IMR-90 (cell line): Measurements from ENCODE around the gene PLA2G2C. TPM values are rescaled to one million over a fixed set of nuclear protein-coding genes. Genes with fewer than 3 reads are reported as not detected.

Source experiments
- ATAC-seq: fragments of 200-7000 bp; cut with Tn5 transposase; 2 replicates; pipeline ENCODE4 v1.9.1; 2020; ENCODE audit warnings: low read depth, mild to moderate bottlenecking, moderate library complexity
- BruUV-seq: library from RNA; stranded (reverse); fragments of 400-500 nt; replicated peaks from 2 replicates; lab custom pipeline; 2021; lab: Mats Ljungman, UMichigan
- CTCF ChIA-PET: fragments of 300-600 bp; formaldehyde crosslinking; extraction: SDS; loops from one replicate; lab custom pipeline; 2021; ENCODE audit warnings: antibody characterized with exemption; lab: Yijun Ruan, JAX
- POLR2A ChIA-PET: fragments of 300-600 bp; sonication (Branson Sonifier 250); formaldehyde crosslinking; loops from one replicate; lab custom pipeline; 2022; ENCODE audit warnings: antibody characterized with exemption; ENCODE audit not compliant: unreplicated experiment; lab: Charles Lee
- DNase-seq: peaks from one replicate; pipeline ENCODE4 v3.0.0; 2013
- H2AFZ ChIP-seq: replicated peaks from 2 replicates; pipeline ENCODE3; 2013; ENCODE audit warnings: low read length, mild to moderate bottlenecking; ENCODE audit not compliant: poor library complexity
- H2AK5ac ChIP-seq: 2 replicates; pipeline ENCODE4 v1.6.1; 2013; ENCODE audit warnings: low read depth, low read length, inconsistent platforms
- H2AK9ac ChIP-seq: replicated peaks from 2 replicates; pipeline ENCODE3; 2013; ENCODE audit warnings: mild to moderate bottlenecking, low read depth, low read length, moderate library complexity; ENCODE audit not compliant: poor library complexity
- H2BK120ac ChIP-seq: 2 replicates; pipeline ENCODE4 v1.6.1; 2013; ENCODE audit warnings: low read depth, low read length, inconsistent platforms
- H2BK15ac ChIP-seq: 3 replicates; pipeline ENCODE4 v1.6.1; 2013; ENCODE audit warnings: low read depth, low read length, inconsistent platforms
- H2BK20ac ChIP-seq: 2 replicates; pipeline ENCODE4 v1.6.1; 2013; ENCODE audit warnings: low read depth, mild to moderate bottlenecking, inconsistent platforms, low read length, moderate library complexity
- H2BK5ac ChIP-seq: 2 replicates; pipeline ENCODE4 v1.6.1; 2013; ENCODE audit warnings: mild to moderate bottlenecking, low read depth, low read length, inconsistent platforms; ENCODE audit not compliant: poor library complexity, severe bottlenecking
- H3K14ac ChIP-seq: replicated peaks from 2 replicates; pipeline ENCODE4 v1.6.1; 2013; ENCODE audit warnings: low read depth, low read length, inconsistent platforms
- H3K18ac ChIP-seq: 2 replicates; pipeline ENCODE4 v1.6.1; 2013; ENCODE audit warnings: low read depth, low read length, control low read depth
- H3K23ac ChIP-seq: 2 replicates; pipeline ENCODE4 v1.6.1; 2013; ENCODE audit warnings: low read depth, low read length, inconsistent platforms
- H3K27ac ChIP-seq: 2 replicates; pipeline ENCODE4 v1.5.1; 2013; ENCODE audit warnings: mild to moderate bottlenecking, control low read depth, low read length; ENCODE audit not compliant: insufficient read depth
- H3K27me3 ChIP-seq: 2 replicates; pipeline ENCODE4 v1.6.1; 2013; ENCODE audit warnings: low read length; ENCODE audit not compliant: control insufficient read depth, insufficient read depth
- H3K36me3 ChIP-seq: 2 replicates; pipeline ENCODE4 v1.6.1; 2013; ENCODE audit warnings: low read length, mixed read lengths; ENCODE audit not compliant: control insufficient read depth, insufficient read depth
- H3K4ac ChIP-seq: 2 replicates; pipeline ENCODE4 v1.6.1; 2013; ENCODE audit warnings: low read depth, low read length, inconsistent platforms
- H3K4me1 ChIP-seq: 2 replicates; pipeline ENCODE4 v1.6.1; 2013; ENCODE audit warnings: low read length, mixed read lengths; ENCODE audit not compliant: control insufficient read depth, insufficient read depth
- H3K4me2 ChIP-seq: 2 replicates; pipeline ENCODE4 v1.6.1; 2013; ENCODE audit warnings: low read depth, mild to moderate bottlenecking, control low read depth, low read length, moderate library complexity
- H3K4me3 ChIP-seq: 2 replicates; pipeline ENCODE4 v1.5.1; 2013; ENCODE audit warnings: low read depth, mild to moderate bottlenecking, control low read depth, low read length, moderate library complexity; ENCODE audit not compliant: insufficient read depth
- H3K56ac ChIP-seq: 2 replicates; pipeline ENCODE4 v1.6.1; 2013; ENCODE audit warnings: low read length, inconsistent platforms; ENCODE audit not compliant: insufficient read depth; ENCODE audit errors: extremely low read depth
- H3K79me1 ChIP-seq, 2 experiments: 2 replicates each; pipeline ENCODE4 v1.6.1; 2013; ENCODE audit warnings: low read length in 2 of 2, inconsistent platforms in 1 of 2, low read depth in 1 of 2
- H3K9ac ChIP-seq: 2 replicates; pipeline ENCODE4 v1.6.1; 2013; ENCODE audit warnings: low read depth, low read length, control low read depth
- H3K9me1 ChIP-seq: 2 replicates; pipeline ENCODE4 v1.6.1; 2013; ENCODE audit warnings: low read length, inconsistent platforms; ENCODE audit not compliant: insufficient read depth
- H3K9me3 ChIP-seq: 2 replicates; pipeline ENCODE4 v1.6.1; 2013; ENCODE audit warnings: low read length; ENCODE audit not compliant: control insufficient read depth, insufficient read depth
- H4K20me1 ChIP-seq: 2 replicates; pipeline ENCODE4 v1.6.1; 2013; ENCODE audit warnings: low read length, inconsistent platforms; ENCODE audit not compliant: insufficient read depth
- H4K5ac ChIP-seq: 2 replicates; pipeline ENCODE4 v1.6.1; 2013; ENCODE audit warnings: mild to moderate bottlenecking, low read depth, low read length, control low read depth
- H4K8ac ChIP-seq, 2 experiments: 2 replicates each; pipeline ENCODE4 v1.6.1; 2013; ENCODE audit warnings: low read depth in 2 of 2, low read length in 2 of 2, control low read depth in 1 of 2, inconsistent platforms in 1 of 2
- H4K91ac ChIP-seq: 2 replicates; pipeline ENCODE4 v1.6.1; 2013; ENCODE audit warnings: low read depth, low read length, inconsistent platforms; ENCODE audit not compliant: insufficient read depth
- BHLHE40 ChIP-seq: fragments of 150-350 bp; IDR thresholded peaks from 2 replicates; pipeline ENCODE4 v1.6.1; 2016; ENCODE audit warnings: mild to moderate bottlenecking, low read depth, low read length
- CEBPB ChIP-seq: IDR thresholded peaks from 2 replicates; pipeline ENCODE4 v1.6.1; 2012; ENCODE audit warnings: low read depth, low read length, improper control_type of control experiment
- CHD1 ChIP-seq: IDR thresholded peaks from 2 replicates; pipeline ENCODE4 v1.6.1; 2012; ENCODE audit warnings: low read depth, low read length, improper control_type of control experiment
- CTCF ChIP-seq: conservative IDR thresholded peaks from 2 replicates; pipeline ENCODE4 v1.5.1; 2012; ENCODE audit warnings: mild to moderate bottlenecking, low read depth, low read length, improper control_type of control experiment
- ELK1 ChIP-seq: fragments of 150-350 bp; IDR thresholded peaks from 2 replicates; pipeline ENCODE4 v1.6.1; 2016; ENCODE audit warnings: low read depth, mild to moderate bottlenecking, low read length, moderate library complexity, borderline replicate concordance
- FOS ChIP-seq: fragments of 150-350 bp; IDR thresholded peaks from 2 replicates; pipeline ENCODE4 v1.6.1; 2016; ENCODE audit warnings: low read depth, low read length
- MAFK ChIP-seq: IDR thresholded peaks from 2 replicates; pipeline ENCODE4 v1.6.1; 2012; ENCODE audit warnings: low read depth, low read length, improper control_type of control experiment
- MAZ ChIP-seq: IDR thresholded peaks from 2 replicates; pipeline ENCODE4 v1.6.1; 2012; ENCODE audit warnings: low read depth, mild to moderate bottlenecking, low read length, improper control_type of control experiment, moderate library complexity, borderline replicate concordance
- MXI1 ChIP-seq: IDR thresholded peaks from 2 replicates; pipeline ENCODE4 v1.6.1; 2012; ENCODE audit warnings: low read depth, mild to moderate bottlenecking, low read length, moderate library complexity, borderline replicate concordance
- NFE2L2 ChIP-seq: fragments of 150-350 bp; IDR thresholded peaks from 2 replicates; pipeline ENCODE4 v1.6.1; 2016; ENCODE audit warnings: low read depth, mild to moderate bottlenecking, low read length
- POLR2A ChIP-seq: IDR thresholded peaks from 2 replicates; pipeline ENCODE4 v1.6.1; 2012; ENCODE audit warnings: mild to moderate bottlenecking, low read depth, low read length
- RAD21 ChIP-seq: IDR thresholded peaks from 2 replicates; pipeline ENCODE4 v1.6.1; 2012; ENCODE audit warnings: low read length, improper control_type of control experiment
- RCOR1 ChIP-seq: IDR thresholded peaks from 2 replicates; pipeline ENCODE4 v1.6.1; 2012; ENCODE audit warnings: mild to moderate bottlenecking, low read length, improper control_type of control experiment; ENCODE audit not compliant: insufficient replicate concordance
- RFX5 ChIP-seq: IDR thresholded peaks from 2 replicates; pipeline ENCODE4 v1.8.0; 2012; ENCODE audit warnings: low read depth, mild to moderate bottlenecking, low read length, moderate library complexity
- SMC3 ChIP-seq: fragments of 150-350 bp; IDR thresholded peaks from 2 replicates; pipeline ENCODE4 v1.6.1; 2016; ENCODE audit warnings: low read depth, mild to moderate bottlenecking, antibody characterized with exemption, low read length, moderate library complexity
- USF2 ChIP-seq: fragments of 150-350 bp; IDR thresholded peaks from 2 replicates; pipeline ENCODE4 v1.6.1; 2017; ENCODE audit warnings: mild to moderate bottlenecking, antibody characterized with exemption, low read length, low read depth
- dilution Hi-C: fragments of 300-500 bp; cut with HindIII; formaldehyde crosslinking; loops from one replicate; pipeline ENCODE4 v1.14.3; 2018; ENCODE audit warnings: low sequenced_read_pairs; ENCODE audit not compliant: unreplicated experiment
- in situ Hi-C: fragments of 300-500 bp; cut with MboI; formaldehyde crosslinking; loops from 3 replicates; pipeline ENCODE4 v1.14.3; 2019; ENCODE audit warnings: low sequenced_read_pairs, inconsistent platforms, mixed read lengths
- intact Hi-C: fragments of 100-400 bp; cut with micrococcal nuclease; formaldehyde crosslinking; loops from 2 replicates; pipeline ENCODE4 v1.10.0; 2022
- polyA plus RNA-seq, 3 experiments: library from polyadenylated mRNA; depleted of rRNA; stranded (reverse); fragments of >200 nt; gene quantifications; 2 replicates each; pipeline ENCODE4 v1.2.3, GENCODE V29; 2012; ENCODE audit warnings: low replicate concordance in 1 of 3
- total RNA-seq: library from RNA; depleted of rRNA; stranded (reverse); fragments of >200 nt; gene quantifications from 2 replicates; pipeline ENCODE4 v1.2.3, GENCODE V29; 2012

The PLA2G2C gene
- total and polyA plus RNA-seq, 2 of the 4 experiments (the other 2 are of a cell fraction): not detected

- H4K20me1 ChIP-seq: no peaks in the 10 kb centered on the region
- no peak overlapping the region for H4K5ac ChIP-seq
- H3K4me1 ChIP-seq: no peaks in the 10 kb centered on the region
- H2BK120ac ChIP-seq: no peak overlapping the region
- H3K18ac ChIP-seq: no peak overlapping the region
- no peak overlapping the region for H2AFZ ChIP-seq
- intact Hi-C loops: no loop called here
- ATAC-seq: no peak
- no peak overlapping the region for H4K8ac ChIP-seq
- no peak overlapping the region for H3K4ac ChIP-seq
- dilution Hi-C loops: no loop called here
- in situ Hi-C loops: no loop called here
- POLR2A ChIA-PET: no interaction called here
- no peak overlapping the region for H2AK9ac ChIP-seq
- no TSS peak for BruUV-seq
- no peak overlapping the region for H3K14ac ChIP-seq
- H3K79me1 ChIP-seq: no peaks in the 10 kb centered on the region
- no peaks in the 10 kb centered on the region for H3K9me1 ChIP-seq
- DNase-seq: no peak
- no peak overlapping the region for H2AK5ac ChIP-seq
- H3K56ac ChIP-seq: no peak overlapping the region
- TF ChIP-seq SMC3 (no peak), USF2 (no peak), FOS (no peak), CTCF (no peak), ELK1 (no peak), CHD1 (no peak), RAD21 (no peak), RFX5 (no peak), MAFK (no peak), CEBPB (no peak), RCOR1 (no peak), NFE2L2 (no peak), MXI1 (no peak), POLR2A (no peak), MAZ (no peak), BHLHE40 (no peak)
- no peak overlapping the region for H3K4me2 ChIP-seq
- H3K9me3 ChIP-seq: no peaks in the 10 kb centered on the region
- H3K27ac ChIP-seq: no peak overlapping the region
- no peaks in the 10 kb centered on the region for H3K36me3 ChIP-seq
- H2BK20ac ChIP-seq: no peak overlapping the region
- CTCF ChIA-PET: no interaction called here
- H2BK5ac ChIP-seq: no peak overlapping the region
- no peak overlapping the region for H2BK15ac ChIP-seq
- no peak overlapping the region for H3K9ac ChIP-seq
- H3K27me3 ChIP-seq: peaks cover 39% of the 10 kb centered on the region
- no peak overlapping the region for H3K23ac ChIP-seq
- no peak overlapping the region for H3K4me3 ChIP-seq
- H4K91ac ChIP-seq: no peak overlapping the region
These were observed 69.1 kb downstream of the PLA2G2C start for GRCh38 chr1:20117236-20117635.
